ENCODE measurements around the gene TSC2. TPM values are rescaled to one million over a fixed set of nuclear protein-coding genes. Genes with fewer than 3 reads are reported as not detected.
A peak's percentile ranks its signal among the peaks of the same experiment; 100 is the strongest.

The TSC2 gene
- total RNA-seq, 1 experiment from 2014 or later = 109 TPM

DNA sequence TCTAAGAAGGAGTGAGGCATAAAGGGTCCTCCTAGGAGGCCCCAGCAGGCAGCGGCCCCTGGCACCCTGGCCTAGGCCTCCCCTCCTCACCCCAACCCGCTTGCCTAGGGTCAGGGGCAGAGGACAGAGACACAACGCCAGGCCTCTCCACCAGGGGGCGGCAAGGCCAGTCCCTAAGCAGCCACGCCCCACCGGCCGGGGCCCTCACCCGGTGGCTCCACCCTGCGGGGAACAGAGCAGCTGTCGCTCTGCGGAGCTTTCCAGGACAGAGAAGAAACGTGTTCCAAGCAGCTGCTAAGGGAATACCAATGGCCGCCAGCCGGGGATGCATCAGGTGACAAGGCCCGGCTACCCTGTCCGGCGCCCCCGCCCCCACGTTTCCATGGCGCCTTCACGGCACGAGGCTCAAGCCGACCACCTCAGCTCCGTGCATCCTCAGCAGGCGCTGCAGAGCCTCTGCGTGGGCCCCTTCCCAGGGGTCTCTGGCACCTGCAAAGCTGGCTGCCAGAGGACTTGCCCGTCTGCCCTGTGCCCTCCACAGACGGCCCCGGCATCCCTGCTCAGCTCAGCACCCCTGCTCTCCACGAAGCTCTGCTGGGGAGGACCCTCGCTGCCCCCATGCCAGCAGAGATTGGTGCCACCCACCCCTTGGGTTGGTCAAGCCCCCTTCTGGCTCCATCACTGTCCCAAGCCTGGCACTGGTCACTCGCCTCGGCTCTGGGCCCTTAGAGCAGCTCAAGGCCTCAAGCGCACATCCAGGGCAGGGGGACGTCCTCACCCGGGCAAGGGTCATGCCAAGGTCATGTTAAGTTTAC, 43.8 kb upstream of the TSC2 start:
- no peaks in the 10 kb centered on the region for H3K9me3 ChIP-seq
- Mint-ChIP-seq H3K27me3 (ENCODE audit: insufficient read depth, unreplicated experiment) (no peaks in the 10 kb centered on the region), H3K36me3 (ENCODE audit: insufficient read depth, unreplicated experiment) (peaks cover 56% of the 10 kb centered on the region), H3K9me3 (ENCODE audit: unreplicated experiment) (no peaks in the 10 kb centered on the region), H3K27ac (ENCODE audit: unreplicated experiment) (no peak overlapping the region), H3K4me3 (ENCODE audit: unreplicated experiment) (no peak overlapping the region), H3K4me1 (ENCODE audit: low read depth, unreplicated experiment) (peaks cover 5% of the 10 kb centered on the region)
- TF ChIP-seq, protein P1, sequence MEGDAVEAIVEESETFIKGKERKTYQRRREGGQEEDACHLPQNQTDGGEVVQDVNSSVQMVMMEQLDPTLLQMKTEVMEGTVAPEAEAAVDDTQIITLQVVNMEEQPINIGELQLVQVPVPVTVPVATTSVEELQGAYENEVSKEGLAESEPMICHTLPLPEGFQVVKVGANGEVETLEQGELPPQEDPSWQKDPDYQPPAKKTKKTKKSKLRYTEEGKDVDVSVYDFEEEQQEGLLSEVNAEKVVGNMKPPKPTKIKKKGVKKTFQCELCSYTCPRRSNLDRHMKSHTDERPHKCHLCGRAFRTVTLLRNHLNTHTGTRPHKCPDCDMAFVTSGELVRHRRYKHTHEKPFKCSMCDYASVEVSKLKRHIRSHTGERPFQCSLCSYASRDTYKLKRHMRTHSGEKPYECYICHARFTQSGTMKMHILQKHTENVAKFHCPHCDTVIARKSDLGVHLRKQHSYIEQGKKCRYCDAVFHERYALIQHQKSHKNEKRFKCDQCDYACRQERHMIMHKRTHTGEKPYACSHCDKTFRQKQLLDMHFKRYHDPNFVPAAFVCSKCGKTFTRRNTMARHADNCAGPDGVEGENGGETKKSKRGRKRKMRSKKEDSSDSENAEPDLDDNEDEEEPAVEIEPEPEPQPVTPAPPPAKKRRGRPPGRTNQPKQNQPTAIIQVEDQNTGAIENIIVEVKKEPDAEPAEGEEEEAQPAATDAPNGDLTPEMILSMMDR (IDR thresholded peaks at IDR 0.05; ENCODE audit: insufficient read depth in 1 of 2, low read depth in 1 of 2, low read length in 1 of 2, severe bottlenecking in 1 of 2, unreplicated experiment in 1 of 2) = peak; percentile 80 to 86
- no peaks in the 10 kb centered on the region for H3K27me3 ChIP-seq (replicated peaks; ENCODE audit: control insufficient read depth, insufficient read depth, low read length)
- intact Hi-C loops (cut with micrococcal nuclease; ENCODE audit: unreplicated experiment) = no loop called here
- BruUV-seq (replicated peaks) = no TSS peak
- DNase-seq = peak; percentile 79 to 86
- CTCF ChIA-PET = interaction anchor here (0.7 to 1.3 kb wide), 3 partner anchors 10 to 137 kb away, joined by 3 to 5 read pairs (median 4); no protein-coding TSS in a partner anchor
- POLR2A ChIA-PET = interaction anchor here (0.5 kb wide), 1 partner anchor 39 kb away, joined by 5 read pairs; the partner anchor contains the start of gene RPS2
- H3K36me3 ChIP-seq (ENCODE audit: control insufficient read depth, insufficient read depth, low read length) = peaks cover 2% of the 10 kb centered on the region
- peaks cover 15% of the 10 kb centered on the region; the same call in 1 of the 2 replicates for H3K4me1 ChIP-seq
- H3K4me3 ChIP-seq (ENCODE audit: low read depth, low read length) = no peak overlapping the region

DNA sequence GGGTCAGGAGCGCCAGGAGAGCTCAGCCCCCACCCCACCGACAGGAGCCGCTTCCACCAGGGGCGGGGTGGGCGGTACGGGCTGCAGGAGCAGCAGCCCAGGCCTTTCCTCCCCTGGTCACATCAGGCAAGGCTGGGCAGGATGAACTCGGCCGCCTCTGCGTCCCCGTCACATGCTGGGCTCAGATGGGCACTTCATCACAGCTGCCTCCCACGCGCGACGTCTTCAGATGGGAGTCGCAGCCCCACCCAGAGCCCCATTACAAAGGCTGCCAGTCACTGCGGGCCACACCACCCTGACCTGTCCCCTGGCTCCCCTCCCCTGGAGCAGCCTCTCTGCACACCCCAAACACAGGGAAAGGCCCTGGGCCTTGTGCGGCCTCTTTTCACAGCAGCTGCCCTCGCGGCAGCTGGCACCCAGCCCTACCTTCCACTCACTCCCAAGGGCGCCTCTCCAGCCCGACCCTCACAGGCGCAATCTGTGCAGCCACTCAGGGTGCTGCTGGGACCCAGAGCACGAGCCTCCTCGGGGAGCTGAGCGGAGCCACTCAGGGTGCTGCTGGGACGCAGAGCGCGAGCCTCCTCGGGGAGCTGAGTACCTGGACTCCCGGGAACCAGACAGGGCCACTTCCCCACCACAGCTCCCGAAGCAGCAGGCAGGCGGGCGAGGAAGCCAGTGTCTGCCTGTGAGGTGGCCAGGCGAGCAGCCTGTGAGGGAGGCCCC, 42.8 kb upstream of the TSC2 start:
- BruUV-seq (replicated peaks) = no TSS peak
- CTCF ChIA-PET = interaction anchor here (1.3 kb wide), 1 partner anchor 11 kb away, joined by 4 read pairs; no protein-coding TSS in a partner anchor
- Mint-ChIP-seq H3K4me1 (ENCODE audit: low read depth, unreplicated experiment) (peaks cover 5% of the 10 kb centered on the region), H3K27ac (ENCODE audit: unreplicated experiment) (no peak overlapping the region), H3K4me3 (ENCODE audit: unreplicated experiment) (no peak overlapping the region), H3K36me3 (ENCODE audit: insufficient read depth, unreplicated experiment) (peaks cover 49% of the 10 kb centered on the region), H3K9me3 (ENCODE audit: unreplicated experiment) (no peaks in the 10 kb centered on the region), H3K27me3 (ENCODE audit: insufficient read depth, unreplicated experiment) (no peaks in the 10 kb centered on the region)
- POLR2A ChIA-PET = no interaction called here
- H3K4me1 ChIP-seq = peaks cover 15% of the 10 kb centered on the region; the same call in 1 of the 2 replicates
- H3K36me3 ChIP-seq (ENCODE audit: control insufficient read depth, insufficient read depth, low read length) = no peaks in the 10 kb centered on the region; the same call in 1 of the 2 replicates
- TF ChIP-seq, protein P1 (IDR thresholded peaks at IDR 0.05; ENCODE audit: insufficient read depth in 1 of 2, low read depth in 1 of 2, low read length in 1 of 2, severe bottlenecking in 1 of 2, unreplicated experiment in 1 of 2) = no peak
- intact Hi-C loops (cut with micrococcal nuclease; ENCODE audit: unreplicated experiment) = no loop called here
- no peak overlapping the region for H3K4me3 ChIP-seq (ENCODE audit: low read depth, low read length)
- H3K27me3 ChIP-seq (replicated peaks; ENCODE audit: control insufficient read depth, insufficient read depth, low read length) = no peaks in the 10 kb centered on the region
- no peak for DNase-seq
- no peaks in the 10 kb centered on the region for H3K9me3 ChIP-seq

GRCh38 chr16:2005646-2006045, 42.1 kb upstream of the TSC2 start:
- CTCF ChIA-PET = no interaction called here
- Histone ChIP-seq H3K36me3 (ENCODE audit: control insufficient read depth, insufficient read depth, low read length) (no peaks in the 10 kb centered on the region; the same call in 1 of the 2 replicates), H3K4me1 (peaks cover 15% of the 10 kb centered on the region; the same call in 1 of the 2 replicates), H3K9me3 (no peaks in the 10 kb centered on the region), H3K27me3 (replicated peaks; ENCODE audit: control insufficient read depth, insufficient read depth, low read length) (no peaks in the 10 kb centered on the region), H3K4me3 (ENCODE audit: low read depth, low read length) (no peak overlapping the region)
- TF ChIP-seq, protein P1 (IDR thresholded peaks at IDR 0.05; ENCODE audit: insufficient read depth in 1 of 2, low read depth in 1 of 2, low read length in 1 of 2, severe bottlenecking in 1 of 2, unreplicated experiment in 1 of 2) = no peak
- intact Hi-C loops (cut with micrococcal nuclease; ENCODE audit: unreplicated experiment) = no loop called here
- peak overlapping the region; percentile 45 for H3K4me3 Mint-ChIP-seq (ENCODE audit: unreplicated experiment)
- DNase-seq = no peak
- H3K4me1 Mint-ChIP-seq (ENCODE audit: low read depth, unreplicated experiment) = peaks cover 5% of the 10 kb centered on the region
- peaks cover 42% of the 10 kb centered on the region for H3K36me3 Mint-ChIP-seq (ENCODE audit: insufficient read depth, unreplicated experiment)
- BruUV-seq (replicated peaks) = no TSS peak
- H3K27ac Mint-ChIP-seq (ENCODE audit: unreplicated experiment) = peak overlapping the region; percentile 51
- H3K27me3 Mint-ChIP-seq (ENCODE audit: insufficient read depth, unreplicated experiment) = no peaks in the 10 kb centered on the region
- POLR2A ChIA-PET = no interaction called here
- H3K9me3 Mint-ChIP-seq (ENCODE audit: unreplicated experiment) = no peaks in the 10 kb centered on the region
